Posterior vena cava (tissue), 2 donors: ENCODE results near the gene TF. TPM values are rescaled to one million over a fixed set of nuclear protein-coding genes. Genes with fewer than 3 reads are reported as not detected.

Experiments used
- DNase-seq: peaks from one replicate; pipeline ENCODE4 v3.0.0-alpha.2; 2020; ENCODE audit warnings: low spot score
- intact Hi-C, 2 donors: fragments of 100-400 bp; cut with DNase I; formaldehyde crosslinking; loops; one replicate each; pipeline versions ENCODE4 v1.14.1 to v1.14.2; 2022 to 2023
- total RNA-seq, 2 donors: library from RNA; stranded (reverse); fragmentation: NEBNext Ultra II Directional; extraction: Animal tissue kit (Norgen Biotek cat#: 25700); gene quantifications; one replicate each; pipeline ENCODE4 v1.2.1, GENCODE V29; 2021
- donor health status: DM: yes; HTN: yes; CAD: no.
- donor health status: DM: yes; HTN: yes; CAD: no.

The TF gene
- total RNA-seq, 2 donors from 2014 or later = 1.0 to 2.8 TPM

- intact Hi-C loops = no loop called here
- DNase-seq = no peak
Observed at GRCh38 chr3:133797396-133798105, 51.4 kb downstream of the TF start.

- DNase-seq = no peak
- intact Hi-C loops = no loop called here
Observed at GRCh38 chr3:133799794-133800585, 53.8 kb downstream of the TF start.

- DNase-seq = no peak
- intact Hi-C loops = no loop called here
Observed at GRCh38 chr3:133803469-133803868, 57.3 kb downstream of the TF start.

- DNase-seq = no peak
- intact Hi-C loops = no loop called here
Observed at GRCh38 chr3:133804896-133805295, 58.7 kb downstream of the TF start.

GRCh38 chr3:133805384-133805701, 59.1 kb downstream of the TF start:
- DNase-seq = no peak
- intact Hi-C loops = no loop called here

- intact Hi-C loops = no loop called here
- peak; percentile 98 for DNase-seq
Observed at GRCh38 chr3:133805702-133806475, 59.7 kb downstream of the TF start, which contains the start of gene SRPRB. Gene SRPRB (plus strand): TSS chr3:133805815. CDS start chr3:133805849, 34 bp downstream.

- intact Hi-C loops = no loop called here
- no peak for DNase-seq
Observed at GRCh38 chr3:133812872-133813271, 66.7 kb downstream of the TF start.

GRCh38 chr3:133815386-133815785, 69.2 kb downstream of the TF start:
- no peak for DNase-seq
- intact Hi-C loops = no loop called here

GRCh38 chr3:133820129-133820528, 73.9 kb downstream of the TF start:
- DNase-seq = no peak
- intact Hi-C loops = no loop called here

GRCh38 chr3:133820889-133821675, 74.9 kb downstream of the TF start:
- no peak for DNase-seq

GRCh38 chr3:133821767-133822638, 75.8 kb downstream of the TF start:
- intact Hi-C loops = no loop called here
- DNase-seq = peak; percentile 83

More at GRCh38 chr3:133820889-133821675, 74.9 kb downstream of the TF start:
- intact Hi-C loops = no loop called here

- intact Hi-C loops = no loop called here
- no peak for DNase-seq
Observed at GRCh38 chr3:133824961-133825485, 78.8 kb downstream of the TF start.

- intact Hi-C loops = no loop called here
Observed at GRCh38 chr3:133825969-133826727, 80.0 kb downstream of the TF start.

GRCh38 chr3:133827136-133827535, 80.9 kb downstream of the TF start:
- intact Hi-C loops = no loop called here
- no peak for DNase-seq

More at GRCh38 chr3:133825969-133826727, 80.0 kb downstream of the TF start:
- DNase-seq = no peak

- no peak for DNase-seq
- intact Hi-C loops = no loop called here
Observed at GRCh38 chr3:133827684-133828083, 81.5 kb downstream of the TF start.

GRCh38 chr3:133828576-133829309, 82.5 kb downstream of the TF start:
- intact Hi-C loops = no loop called here
- no peak for DNase-seq

GRCh38 chr3:133829310-133829707, 83.1 kb downstream of the TF start:
- no peak for DNase-seq
- intact Hi-C loops = no loop called here
